ENCODE measurements around the gene ATP11B.

DNA sequence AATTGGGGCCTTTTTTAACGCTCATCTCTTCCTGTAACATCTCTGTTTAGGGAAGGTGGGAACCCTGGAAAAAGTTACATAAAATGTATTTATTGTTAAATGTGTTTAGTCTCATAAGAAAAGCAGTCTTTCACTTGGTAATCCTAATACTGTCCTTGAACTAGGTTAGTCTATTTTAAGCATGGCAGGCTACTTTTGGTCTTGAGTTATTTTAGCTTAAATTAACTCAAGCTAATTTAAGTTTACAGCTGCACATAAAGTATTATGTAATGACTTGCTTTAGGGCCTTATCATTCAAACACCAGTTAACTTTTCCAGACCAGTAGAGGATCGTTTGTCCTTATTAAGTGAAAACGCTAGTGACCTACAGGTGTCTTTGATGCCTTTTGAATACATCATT lies 123.8 kb downstream of the ATP11B start:
- TF ChIP-seq CTCF (IDR thresholded peaks at IDR 0.05) = no peak
- no peak for TF ChIP-seq POLR2A (IDR thresholded peaks at IDR 0.05)

All from body of pancreas (tissue), 4 donors.